HG03432 (cell line): ENCODE results near the gene ADIPOR2.
"Not testable (repeated sequence)": the region's sequence is repeated elsewhere in the genome, so short reads cannot be mapped to it uniquely, and the experiment has no call there.

Source experiments
- ATAC-seq: cut with Tn5 transposase; IDR thresholded peaks from one replicate; pipeline ENCODE4 v1.9.1; 2021; ENCODE audit warnings: mild to moderate bottlenecking, moderate library complexity; ENCODE audit not compliant: unreplicated experiment

The ADIPOR2 gene

DNA sequence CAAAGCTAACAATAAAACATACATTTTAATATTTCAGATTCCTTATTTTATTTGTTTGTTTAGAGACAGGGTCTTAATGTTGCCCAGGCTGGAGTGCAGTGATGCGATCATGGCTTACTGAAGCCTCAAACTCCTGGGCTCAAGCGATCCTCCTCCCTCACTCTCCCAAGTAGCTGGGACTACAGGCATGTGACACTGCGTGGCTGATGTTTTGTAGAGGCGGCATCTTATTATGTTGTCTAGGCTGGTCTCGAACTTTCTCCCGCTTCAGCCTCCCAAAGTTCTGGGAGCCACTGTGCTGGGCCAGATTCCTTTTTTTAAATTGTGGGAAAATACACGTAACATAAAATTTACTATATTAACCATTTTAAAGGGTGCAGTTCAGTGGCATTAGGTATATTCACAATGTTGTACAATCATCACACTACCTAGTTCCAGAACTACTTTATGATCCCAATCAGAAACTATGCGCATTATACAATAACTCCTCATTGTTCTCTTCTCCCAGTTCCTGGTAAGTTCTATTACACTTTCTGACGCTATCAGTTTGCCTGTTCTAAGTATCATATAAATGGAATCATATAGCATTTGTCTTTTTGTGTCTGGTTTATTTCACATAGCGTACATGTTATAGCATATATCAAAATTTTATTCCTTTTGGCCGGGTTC, 40.3 kb downstream of the ADIPOR2 start:
- no peak for ATAC-seq

DNA sequence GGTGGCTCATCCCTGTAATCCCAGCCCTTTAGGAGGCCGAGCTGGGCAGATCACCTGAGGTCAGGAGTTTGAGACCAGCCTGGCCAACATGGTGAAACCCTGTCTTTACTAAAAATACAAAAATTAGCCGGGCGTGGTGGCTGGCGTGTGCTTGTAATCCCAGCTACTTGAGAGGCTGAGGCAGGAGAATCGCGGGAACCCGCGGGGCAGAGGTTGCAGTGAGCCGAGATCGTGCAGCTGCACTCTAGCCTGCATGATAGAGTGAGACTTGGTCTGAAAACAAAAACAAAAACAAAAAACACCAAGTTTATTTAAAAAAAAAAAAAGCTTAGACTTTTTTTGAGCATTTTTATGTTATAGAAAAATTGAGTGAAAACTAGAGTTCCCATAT, 40.8 kb downstream of the ADIPOR2 start:
- ATAC-seq: not testable (repeated sequence)

DNA sequence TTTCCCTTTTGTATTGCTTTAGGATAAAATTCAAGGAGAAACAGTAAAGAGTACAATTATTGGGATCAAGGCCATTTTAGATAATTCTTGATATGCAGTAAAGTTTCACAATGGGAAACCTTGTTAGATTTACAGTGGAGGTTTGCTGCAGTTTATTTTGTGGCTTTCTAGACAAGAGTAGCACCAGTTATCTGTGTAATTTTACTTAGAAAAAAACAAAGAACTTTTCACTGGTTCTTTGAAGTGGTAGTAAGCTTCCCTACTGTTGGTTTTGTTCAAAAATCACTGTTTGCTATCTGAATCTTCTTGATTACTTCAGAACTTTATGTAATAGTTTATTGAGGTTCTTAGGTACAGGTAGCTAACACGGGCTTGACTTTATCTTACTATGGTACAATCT, 42.0 kb downstream of the ADIPOR2 start:
- no peak for ATAC-seq

DNA sequence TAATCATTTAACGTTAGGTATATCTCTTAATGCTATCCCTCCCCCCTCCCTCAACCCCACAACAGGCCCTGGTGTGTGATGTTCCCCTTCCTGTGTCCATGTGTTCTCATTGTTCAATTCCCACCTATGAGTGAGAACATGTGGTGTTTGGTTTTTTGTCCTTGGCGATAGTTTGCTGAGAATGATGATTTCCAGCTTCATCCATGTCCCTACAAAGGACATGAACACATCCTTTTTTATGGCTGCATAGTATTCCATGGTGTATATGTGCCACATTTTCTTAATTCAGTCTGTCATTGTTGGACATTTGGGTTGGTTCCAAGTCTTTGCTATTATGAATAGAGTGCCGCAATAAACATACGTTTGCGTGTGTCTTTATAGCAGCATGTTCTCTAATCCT, 42.8 kb downstream of the ADIPOR2 start:
- ATAC-seq: not testable (repeated sequence)

DNA sequence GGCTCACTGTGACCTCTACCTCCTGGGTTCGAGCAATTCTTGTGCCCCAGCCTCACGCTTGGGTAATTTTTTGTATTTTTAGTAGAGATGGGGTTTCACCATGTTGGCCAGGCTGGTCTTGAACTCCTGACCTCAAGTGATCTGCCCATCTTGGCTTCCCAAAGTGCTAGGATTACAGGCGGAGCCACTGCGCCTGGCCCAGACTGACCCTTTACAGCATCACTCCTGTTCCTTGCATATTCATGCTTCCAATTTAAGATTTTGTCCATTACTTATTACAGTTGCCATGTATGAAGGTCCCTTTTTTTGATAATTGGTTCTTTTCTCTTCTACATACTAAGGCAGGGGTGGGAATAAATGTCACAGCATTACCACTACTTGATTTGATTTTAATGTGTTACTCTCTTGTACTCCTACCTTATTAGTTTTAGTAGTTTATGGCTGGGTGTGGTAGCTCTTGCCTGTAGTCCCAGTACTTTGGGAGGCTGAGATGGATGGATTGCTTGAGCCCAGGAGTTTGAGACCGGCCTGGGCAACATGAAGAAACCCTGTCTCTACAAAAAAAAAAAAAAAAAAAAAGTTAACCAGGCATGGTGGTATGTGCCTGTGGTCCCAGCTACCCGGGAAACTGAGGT, 46.9 kb downstream of the ADIPOR2 start:
- no peak for ATAC-seq

DNA sequence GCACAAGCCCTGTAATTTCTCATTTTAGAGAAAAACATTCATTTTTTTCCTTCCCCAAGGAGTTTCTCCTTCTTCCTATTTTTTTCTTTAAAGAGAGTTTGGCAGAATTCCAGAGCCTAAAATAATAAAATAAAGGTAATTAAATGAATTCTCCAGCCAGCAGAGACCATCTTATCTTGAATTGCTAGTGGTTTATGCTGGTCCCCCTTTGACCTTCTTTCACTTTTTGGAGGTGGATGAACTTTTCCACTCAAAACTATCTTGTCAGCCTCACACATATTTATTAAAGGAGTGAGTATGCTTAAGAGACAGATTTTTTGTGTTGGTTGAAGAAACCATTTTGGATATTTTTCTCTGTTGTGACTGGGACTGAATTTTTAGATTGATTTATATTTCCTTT, 47.6 kb downstream of the ADIPOR2 start:
- no peak for ATAC-seq

DNA sequence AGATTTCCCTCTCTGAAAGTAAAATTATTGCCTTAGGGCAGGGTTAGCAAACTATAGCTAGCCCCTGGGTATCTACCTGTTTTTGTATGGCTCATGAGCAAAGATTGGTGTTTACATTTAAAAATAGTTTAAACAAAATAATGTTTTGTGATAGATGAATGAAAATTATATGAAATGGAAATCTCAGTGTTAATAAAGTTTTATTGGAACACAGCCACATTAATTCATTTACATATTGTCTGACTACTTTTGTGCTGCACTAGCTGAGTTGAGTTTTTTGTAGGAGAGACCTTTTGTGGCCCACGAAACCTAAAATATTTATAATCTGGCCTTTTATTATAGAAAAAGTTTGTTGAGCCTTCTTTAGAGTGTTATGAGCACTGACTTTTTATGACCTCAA, 48.5 kb downstream of the ADIPOR2 start:
- no peak for ATAC-seq

DNA sequence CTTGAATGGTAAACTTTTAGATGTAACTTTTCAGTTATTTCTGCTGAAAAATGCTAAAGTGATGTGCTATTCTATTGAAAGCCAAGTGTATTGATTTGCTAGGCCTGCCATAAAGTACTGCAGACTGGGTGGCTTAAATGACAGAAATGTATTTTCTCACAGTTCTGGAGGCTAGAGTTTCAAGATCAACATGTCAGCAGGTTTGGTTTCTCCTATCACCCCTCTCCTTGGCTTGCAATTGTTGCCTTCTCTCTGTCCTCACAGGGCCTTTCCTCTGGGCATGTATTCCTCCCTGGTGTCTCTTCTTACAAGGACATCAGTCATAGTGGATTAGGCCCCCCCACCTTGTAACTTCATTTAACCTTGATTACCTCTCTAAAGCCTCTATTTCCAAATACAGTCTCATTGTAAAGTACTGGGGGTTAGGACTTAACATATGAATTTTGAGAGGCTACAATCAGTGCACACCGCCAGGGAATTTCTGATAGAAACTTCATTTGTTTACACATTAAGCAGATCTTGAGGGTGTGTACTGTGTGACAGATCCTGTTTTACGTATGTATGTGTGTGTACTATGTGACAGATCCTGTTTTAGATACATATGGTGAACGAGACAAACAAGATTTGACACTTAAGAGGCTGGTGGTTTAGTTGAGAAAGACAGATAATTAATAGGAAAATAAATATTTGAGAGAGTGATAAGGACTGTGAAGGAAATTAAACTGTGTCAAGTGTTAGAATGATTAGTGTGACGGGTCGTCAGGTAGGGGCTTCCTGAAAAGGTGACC, 49.5 kb downstream of the ADIPOR2 start:
- no peak for ATAC-seq

DNA sequence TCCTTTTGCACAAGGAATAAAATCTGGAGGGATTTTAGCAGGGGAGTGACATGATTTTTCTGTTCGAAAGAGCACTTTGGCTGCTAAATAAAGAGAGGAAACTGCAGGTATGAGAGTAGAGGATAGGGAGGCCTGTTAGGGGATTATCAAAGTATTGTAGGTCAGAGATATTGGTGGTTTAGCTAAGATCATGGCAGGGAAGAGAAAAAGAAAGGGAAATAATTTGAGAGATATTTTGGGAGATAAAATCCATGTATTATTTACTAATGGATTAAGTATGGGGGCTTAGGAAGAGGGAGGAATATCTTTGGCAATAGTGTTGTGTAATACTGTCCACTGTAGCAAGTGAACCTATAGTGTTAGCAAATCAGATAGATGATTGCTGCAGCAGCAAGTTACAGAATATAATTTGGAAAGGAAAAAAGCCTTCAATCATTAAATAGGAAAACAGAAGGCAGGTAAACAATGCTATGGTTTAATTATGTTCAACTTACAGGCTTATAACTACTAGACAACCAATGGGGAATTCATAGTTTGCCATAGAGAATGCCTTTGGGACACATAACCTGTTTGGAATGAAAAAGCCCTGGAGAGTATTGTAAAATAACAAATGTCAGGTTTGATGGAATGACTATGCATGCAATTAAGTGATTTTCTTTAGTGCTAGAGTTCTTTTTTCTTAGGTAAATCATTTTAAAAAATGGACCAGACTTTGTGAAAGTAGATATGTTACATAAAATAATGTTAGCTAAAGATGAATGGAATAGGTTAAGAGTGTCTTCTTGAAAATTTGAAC, 50.5 kb downstream of the ADIPOR2 start:
- no peak for ATAC-seq

DNA sequence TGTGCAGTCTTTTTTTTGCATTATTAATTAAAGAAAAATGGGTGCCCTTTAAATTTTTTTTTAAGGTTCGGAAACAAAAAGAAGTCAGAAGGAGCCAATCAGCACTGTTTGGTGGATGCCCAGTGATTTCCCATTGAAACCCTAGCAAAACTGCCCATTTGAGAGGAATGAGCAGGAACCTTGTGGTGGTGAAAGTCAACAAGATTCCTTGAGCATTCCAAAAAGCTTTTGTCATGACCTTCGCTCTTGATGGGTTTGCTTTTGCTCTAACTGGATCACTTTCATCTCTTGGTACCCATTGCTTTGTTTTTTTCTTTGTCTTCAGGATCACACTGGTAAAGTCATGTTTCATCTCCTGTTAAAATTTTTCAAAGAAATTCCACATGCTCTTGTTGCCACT, 54.1 kb downstream of the ADIPOR2 start:
- ATAC-seq: no peak

DNA sequence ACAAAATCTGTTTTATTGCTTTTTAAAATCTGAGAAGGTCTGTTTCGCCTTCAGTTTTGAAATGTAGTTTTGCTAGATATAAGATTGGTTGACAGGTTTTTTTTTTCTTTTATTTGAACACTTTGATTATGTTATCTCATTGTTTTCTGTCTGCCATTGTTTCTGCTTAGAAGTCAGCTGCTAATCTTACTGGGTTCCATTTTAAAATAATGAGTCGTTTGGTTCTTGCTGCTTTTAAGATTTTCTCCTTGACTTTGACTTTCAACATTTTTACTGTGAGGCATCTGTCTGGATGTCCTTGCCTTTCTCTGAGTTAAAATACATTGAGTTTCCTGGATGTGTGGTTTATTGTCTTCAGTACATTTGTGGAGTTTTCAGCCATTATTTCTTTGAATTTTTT, 56.7 kb downstream of the ADIPOR2 start:
- no peak for ATAC-seq

DNA sequence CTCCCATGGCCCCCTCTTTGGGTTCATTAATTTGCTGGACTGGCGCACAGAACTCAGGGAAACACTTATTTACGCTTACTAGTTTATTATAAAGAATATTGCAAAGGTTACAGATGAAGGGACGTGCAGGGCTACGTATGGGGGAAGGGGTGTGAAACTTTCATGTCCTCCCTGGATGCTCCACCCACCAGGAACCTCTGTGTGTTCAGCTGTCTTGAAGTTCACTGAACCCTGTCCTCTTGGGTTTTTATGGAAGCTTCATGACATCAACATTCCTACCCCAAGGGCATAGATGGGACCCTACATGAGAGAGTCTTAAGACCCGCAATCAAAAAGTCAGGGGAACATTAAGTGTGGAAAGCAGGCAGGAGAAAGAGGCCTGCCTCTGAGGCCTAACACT, 58.1 kb downstream of the ADIPOR2 start:
- ATAC-seq: no peak

DNA sequence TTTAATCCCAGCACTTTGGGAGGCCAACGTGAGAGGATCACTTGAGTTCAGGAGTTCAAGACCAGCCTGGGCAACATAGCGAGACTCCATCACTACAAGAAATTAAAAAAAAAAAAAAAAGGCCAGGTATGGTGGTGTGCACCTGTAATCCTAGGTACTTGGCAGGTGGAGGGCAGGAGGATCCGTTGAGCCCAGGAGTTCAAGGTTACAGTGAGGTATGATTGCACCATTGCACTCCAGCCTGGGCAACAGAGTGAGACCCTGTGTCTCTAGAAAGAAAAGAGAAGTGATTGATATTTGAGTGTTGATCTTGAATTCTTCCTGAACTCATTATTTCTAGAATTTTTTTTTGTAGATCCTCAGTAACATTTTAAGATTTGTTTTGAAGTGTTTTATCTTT, 59.4 kb downstream of the ADIPOR2 start:
- ATAC-seq: no peak

DNA sequence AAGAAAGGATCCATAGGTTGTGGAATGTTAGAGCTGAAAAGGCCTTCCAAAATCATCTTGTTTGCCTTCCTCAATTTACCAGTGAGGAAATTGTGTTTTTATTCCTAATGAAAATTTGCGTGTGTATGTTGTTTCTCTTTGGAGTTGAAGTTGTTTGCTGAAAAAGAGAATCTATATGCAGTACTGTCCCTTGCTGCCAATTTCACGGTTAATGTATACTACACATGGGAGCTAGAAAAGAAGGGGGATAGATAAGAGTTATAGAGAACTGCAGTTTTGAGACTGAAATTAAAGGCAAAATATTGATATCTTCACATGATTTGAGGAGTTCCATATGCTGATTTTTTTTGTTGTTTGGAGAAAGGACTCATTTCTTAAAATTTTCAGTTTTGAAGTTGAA, 67.5 kb downstream of the ADIPOR2 start:
- no peak for ATAC-seq

DNA sequence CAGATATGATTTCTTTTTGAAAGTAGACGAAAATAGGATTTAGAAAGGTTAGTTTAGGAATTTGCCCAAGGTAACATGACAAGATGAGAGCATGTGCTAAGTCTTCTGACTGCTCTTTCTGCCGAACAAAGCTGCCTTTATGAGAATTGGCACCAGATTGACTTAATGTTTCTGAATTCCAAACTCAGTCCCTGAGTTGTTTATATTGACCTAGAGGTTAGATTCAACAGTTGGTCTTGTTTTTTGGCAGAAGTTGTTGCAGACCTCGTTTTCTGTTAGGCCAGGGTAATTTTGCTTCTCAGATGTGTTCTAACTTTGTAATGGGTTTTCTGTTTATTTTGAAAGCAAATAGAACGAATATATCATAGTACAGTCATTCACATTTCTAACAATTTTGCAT, 68.0 kb downstream of the ADIPOR2 start:
- ATAC-seq: no peak

DNA sequence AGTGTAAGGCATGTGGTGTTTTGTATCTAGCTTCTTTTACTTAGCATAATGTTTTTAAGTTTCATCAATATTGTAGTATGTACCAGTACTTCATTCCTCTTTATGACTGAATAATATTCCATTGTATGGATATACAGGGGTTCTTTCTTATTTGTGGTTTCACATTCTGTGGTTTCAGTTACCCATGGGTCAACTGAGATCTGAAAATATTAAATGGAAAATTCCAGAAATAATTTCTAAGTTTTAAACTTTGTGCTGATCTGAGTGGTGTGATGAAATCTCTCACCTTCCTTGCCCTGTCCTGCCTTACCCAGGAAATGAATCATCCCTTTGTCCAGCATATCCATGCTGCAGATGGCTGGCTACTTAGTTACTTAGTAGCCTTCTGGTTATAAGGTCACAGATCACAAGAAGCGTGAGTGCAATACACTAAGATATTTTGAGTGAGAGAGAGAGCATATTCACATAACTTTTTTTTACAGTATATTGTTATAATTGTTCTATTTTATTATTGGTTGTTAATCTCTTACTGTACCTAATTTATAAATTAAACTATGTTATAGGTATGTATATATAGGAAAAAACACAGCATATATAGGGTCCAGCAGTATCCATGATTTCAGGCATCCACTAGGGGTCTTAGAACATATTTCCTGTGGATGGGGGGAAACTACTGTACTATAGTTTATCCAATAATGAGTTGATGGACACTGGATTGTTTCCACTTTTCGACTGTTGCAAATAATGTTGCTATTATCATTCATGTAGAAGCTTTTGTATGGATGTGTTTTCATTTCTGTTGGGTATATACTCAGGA, 69.9 kb downstream of the ADIPOR2 start:
- ATAC-seq: no peak

DNA sequence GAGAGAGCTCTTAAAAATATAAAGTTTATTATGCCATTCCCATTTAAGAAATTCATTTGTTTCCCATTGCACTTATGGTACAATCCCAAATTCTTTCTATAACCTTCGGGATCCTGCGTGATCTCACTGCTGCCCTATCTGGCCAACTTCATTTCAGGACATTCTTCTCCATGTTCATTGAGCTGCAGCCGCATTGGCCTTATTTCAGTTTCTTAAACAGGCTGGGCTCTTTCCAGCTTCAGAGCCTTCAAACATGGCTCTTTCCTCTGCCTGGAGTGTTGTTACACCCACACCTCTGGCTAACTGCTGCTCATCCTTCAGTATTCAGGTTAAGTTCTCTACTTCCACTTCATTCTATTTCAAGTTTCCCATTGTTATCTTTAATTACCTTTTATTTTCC, 71.0 kb downstream of the ADIPOR2 start:
- no peak for ATAC-seq

DNA sequence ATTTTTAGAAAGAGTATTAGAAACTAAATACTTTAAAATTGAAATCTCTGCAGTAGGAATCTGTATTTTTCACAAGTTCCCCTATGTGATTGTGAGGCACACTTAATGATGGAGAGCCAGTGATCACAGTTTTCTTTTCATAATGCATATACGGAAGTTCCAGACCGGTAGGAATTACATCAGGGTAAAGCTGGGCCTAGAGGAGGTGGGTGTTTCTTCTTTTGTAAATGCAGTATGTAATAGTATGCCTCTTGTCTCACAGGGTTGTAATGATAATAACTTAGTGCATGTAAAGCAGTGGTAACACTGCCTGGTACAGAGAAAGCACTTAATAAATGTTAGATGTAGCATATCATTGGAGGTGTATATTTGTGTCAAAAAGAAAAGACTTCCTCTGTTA, 72.3 kb downstream of the ADIPOR2 start:
- no peak for ATAC-seq

DNA sequence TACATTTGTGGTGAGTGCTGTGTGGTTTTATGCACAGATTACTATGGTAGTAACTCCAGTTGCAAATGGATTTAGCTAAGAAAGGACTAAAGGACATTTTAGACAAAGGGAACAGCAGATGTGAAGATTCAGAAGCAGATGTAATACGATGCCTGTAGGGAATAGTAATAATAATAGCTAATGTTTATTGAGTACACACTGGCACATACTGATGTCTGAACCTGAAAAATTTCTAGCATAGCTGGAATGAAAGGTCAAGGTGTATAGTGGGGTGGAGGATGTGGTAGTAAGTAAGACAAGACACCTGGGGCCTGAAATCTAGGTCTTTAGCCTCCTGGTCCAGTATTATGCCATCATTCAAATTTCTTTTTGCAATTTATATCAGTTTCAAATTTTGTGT, 75.2 kb downstream of the ADIPOR2 start:
- no peak for ATAC-seq

DNA sequence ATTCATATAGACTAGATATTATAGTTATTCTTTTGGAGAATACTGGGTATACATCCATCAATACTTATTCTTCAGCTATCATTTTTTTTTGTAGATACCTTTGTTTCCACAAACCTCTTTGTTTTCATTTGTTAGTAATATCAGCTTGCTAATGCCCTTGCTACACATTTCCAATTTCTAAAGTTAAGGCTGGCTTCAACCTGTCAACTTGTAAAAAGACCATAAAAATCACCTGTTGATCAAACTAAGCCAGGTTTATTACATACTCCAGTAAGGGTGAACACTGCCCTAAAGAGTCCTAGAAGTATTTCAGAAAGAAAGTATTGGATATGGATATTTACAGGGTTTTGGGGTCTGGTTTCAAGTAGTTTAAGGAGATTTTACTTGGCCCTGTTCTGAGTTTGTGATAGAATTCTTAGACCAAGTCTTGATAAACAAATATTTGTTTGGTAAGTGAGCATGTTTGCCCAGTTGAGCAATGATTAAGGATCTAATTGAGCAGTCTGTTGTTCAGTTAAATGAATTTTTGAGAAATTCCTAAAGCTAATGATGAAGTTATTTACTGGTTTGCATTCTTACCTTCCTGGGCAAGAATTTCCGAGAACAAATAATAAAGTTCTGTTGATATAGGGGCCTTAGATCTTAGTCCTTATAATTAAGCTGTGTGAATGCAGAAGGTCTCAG, 76.7 kb downstream of the ADIPOR2 start:
- ATAC-seq: no peak
